DND-41 (cell line): ENCODE measurements around the gene DDX28.

Source experiments
- CTCF ChIP-seq: IDR thresholded peaks from 2 replicates; pipeline ENCODE4 v1.5.1; 2012; ENCODE audit warnings: borderline replicate concordance, low read length, moderate library complexity, mild to moderate bottlenecking; ENCODE audit not compliant: poor library complexity, severe bottlenecking; ENCODE audit errors: extremely low read depth
- EZH2 ChIP-seq: IDR thresholded peaks from 3 replicates; pipeline ENCODE4 v1.6.1; 2012; ENCODE audit warnings: borderline replicate concordance, low read depth, mild to moderate bottlenecking, moderate library complexity, low read length, inconsistent platforms; ENCODE audit not compliant: severe bottlenecking

- no peak for TF ChIP-seq EZH2
- TF ChIP-seq CTCF = no peak
Measured at GRCh38 chr16:68031951-68032350, 8.9 kb upstream of the DDX28 start.
